HUDEP-2 (cell line): ENCODE measurements around the gene HSPBP1.

Experiments
- DNase-seq, 76 experiments: peaks; one replicate each; lab custom pipeline; 2025; ENCODE audit not compliant: unreplicated experiment in 76 of 76; lab: John Stamatoyannopoulos, UW

Gene HSPBP1

GRCh38 chr19:55305983-55306562 is 26.2 kb upstream of the HSPBP1 start:
- DNase-seq, result no peak

- DNase-seq, result peak in 21 of 76 experiments; percentile 10 to 46 (median 31)
These were observed 25.6 kb upstream of the HSPBP1 start for GRCh38 chr19:55305491-55305890.

GRCh38 chr19:55304980-55305379 is 25.1 kb upstream of the HSPBP1 start:
- no peak for DNase-seq

GRCh38 chr19:55304279-55304978 is 24.5 kb upstream of the HSPBP1 start:
- DNase-seq, result peak in 45 of 76 experiments; percentile 15 to 67 (median 40)

GRCh38 chr19:55303477-55303876 is 23.6 kb upstream of the HSPBP1 start:
- no peak for DNase-seq

- DNase-seq, result no peak
These were observed 22.4 kb upstream of the HSPBP1 start for GRCh38 chr19:55302318-55302703.

GRCh38 chr19:55301459-55302317 is 21.8 kb upstream of the HSPBP1 start:
- peak in 74 of 76 experiments; percentile 35 to 97 (median 84) for DNase-seq

- DNase-seq, result no peak
These were observed 21.1 kb upstream of the HSPBP1 start for GRCh38 chr19:55300886-55301458.

- no peak for DNase-seq
These were observed 20.1 kb upstream of the HSPBP1 start for GRCh38 chr19:55299991-55300390.

- no peak for DNase-seq
These were observed 17.4 kb upstream of the HSPBP1 start for GRCh38 chr19:55297267-55297666.

GRCh38 chr19:55289117-55289796 is 9.3 kb upstream of the HSPBP1 start:
- no peak for DNase-seq

GRCh38 chr19:55287361-55288079 is 7.6 kb upstream of the HSPBP1 start:
- no peak for DNase-seq

GRCh38 chr19:55285229-55285890 is 5.5 kb upstream of the HSPBP1 start:
- DNase-seq, result no peak

GRCh38 chr19:55284405-55285058 is 4.6 kb upstream of the HSPBP1 start:
- no peak for DNase-seq

- no peak for DNase-seq
These were observed 3.9 kb upstream of the HSPBP1 start, which contains the start of gene BRSK1 for GRCh38 chr19:55283548-55284377. BRSK1 (plus strand) TSS chr19:55283997; CDS start chr19:55284443, 446 bp downstream.

- DNase-seq, result no peak
These were observed 570 bp downstream of the HSPBP1 start for GRCh38 chr19:55279340-55279739.

GRCh38 chr19:55278391-55279135 is 1.3 kb downstream of the HSPBP1 start:
- peak in 4 of 76 experiments; percentile 9 to 31 (median 20) for DNase-seq
